ENCODE results near the gene RHEX.

DNA sequence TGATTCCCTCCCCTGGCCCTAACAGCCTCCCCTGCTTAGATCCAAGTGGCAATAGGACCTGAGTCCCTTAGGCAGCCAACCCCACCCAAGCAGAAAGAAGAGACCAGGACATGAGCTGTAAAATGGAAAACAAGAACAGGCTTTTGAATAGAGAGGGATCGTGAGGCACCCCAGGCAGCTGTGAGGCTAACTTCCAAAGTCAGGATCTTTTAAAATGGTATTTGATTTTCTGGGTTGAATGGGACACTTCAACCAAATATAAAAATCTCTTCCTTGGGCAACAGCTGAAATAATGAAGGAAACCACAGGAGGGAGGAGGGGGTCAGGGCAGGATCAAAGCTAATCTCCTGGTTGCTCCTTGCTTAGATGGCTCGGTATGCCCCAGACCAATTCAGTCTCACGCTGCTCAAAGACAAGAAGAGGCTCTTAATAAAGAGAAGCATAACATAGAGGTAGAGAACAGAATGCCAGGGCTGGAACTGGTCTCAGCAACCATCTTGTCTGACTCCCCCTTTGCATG is 92.9 kb downstream of the RHEX start:
- TF ChIP-seq, protein P1, sequence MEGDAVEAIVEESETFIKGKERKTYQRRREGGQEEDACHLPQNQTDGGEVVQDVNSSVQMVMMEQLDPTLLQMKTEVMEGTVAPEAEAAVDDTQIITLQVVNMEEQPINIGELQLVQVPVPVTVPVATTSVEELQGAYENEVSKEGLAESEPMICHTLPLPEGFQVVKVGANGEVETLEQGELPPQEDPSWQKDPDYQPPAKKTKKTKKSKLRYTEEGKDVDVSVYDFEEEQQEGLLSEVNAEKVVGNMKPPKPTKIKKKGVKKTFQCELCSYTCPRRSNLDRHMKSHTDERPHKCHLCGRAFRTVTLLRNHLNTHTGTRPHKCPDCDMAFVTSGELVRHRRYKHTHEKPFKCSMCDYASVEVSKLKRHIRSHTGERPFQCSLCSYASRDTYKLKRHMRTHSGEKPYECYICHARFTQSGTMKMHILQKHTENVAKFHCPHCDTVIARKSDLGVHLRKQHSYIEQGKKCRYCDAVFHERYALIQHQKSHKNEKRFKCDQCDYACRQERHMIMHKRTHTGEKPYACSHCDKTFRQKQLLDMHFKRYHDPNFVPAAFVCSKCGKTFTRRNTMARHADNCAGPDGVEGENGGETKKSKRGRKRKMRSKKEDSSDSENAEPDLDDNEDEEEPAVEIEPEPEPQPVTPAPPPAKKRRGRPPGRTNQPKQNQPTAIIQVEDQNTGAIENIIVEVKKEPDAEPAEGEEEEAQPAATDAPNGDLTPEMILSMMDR (IDR thresholded peaks at IDR 0.05) = no peak
- TF ChIP-seq EZH2 (IDR thresholded peaks at IDR 0.05) (no peak), EZH2phosphoT487 (IDR thresholded peaks at IDR 0.05) (no peak)

All from neural progenitor cell (in vitro differentiated cells).